Hepatocyte (in vitro differentiated cells): ENCODE data around the gene TBL3. TPM values are rescaled to one million over a fixed set of nuclear protein-coding genes. Genes with fewer than 3 reads are reported as not detected.

Source experiments
- DNase-seq: peaks from one replicate; pipeline ENCODE4 v3.0.0-alpha.2; 2016; ENCODE audit warnings: low spot score
- H2AFZ ChIP-seq: fragments of 200-600 bp; sonication (generic); 2 replicates; pipeline ENCODE4 v1.6.0; 2016; ENCODE audit warnings: antibody characterized with exemption, mild to moderate bottlenecking
- H3K27ac ChIP-seq: fragments of 200-600 bp; sonication (generic); 2 replicates; pipeline ENCODE4 v1.5.1; 2016; ENCODE audit warnings: mild to moderate bottlenecking
- H3K27me3 ChIP-seq: fragments of 200-600 bp; sonication (generic); 2 replicates; pipeline ENCODE4 v1.6.1; 2016
- H3K36me3 ChIP-seq: fragments of 200-600 bp; sonication (generic); replicated peaks from 2 replicates; pipeline ENCODE4 v1.5.1; 2016; ENCODE audit warnings: low read depth; ENCODE audit not compliant: insufficient read depth
- H3K4me1 ChIP-seq: fragments of 200-600 bp; sonication (generic); 2 replicates; pipeline ENCODE4 v1.5.1; 2016; ENCODE audit warnings: mild to moderate bottlenecking, moderate library complexity; ENCODE audit not compliant: insufficient read depth
- H3K4me2 ChIP-seq: fragments of 200-600 bp; sonication (generic); 2 replicates; pipeline ENCODE4 v1.6.0; 2016
- H3K4me3 ChIP-seq: fragments of 200-600 bp; sonication (generic); 2 replicates; pipeline ENCODE4 v1.5.1; 2016; ENCODE audit warnings: mild to moderate bottlenecking
- H3K79me2 ChIP-seq: fragments of 200-600 bp; sonication (generic); 2 replicates; pipeline ENCODE4 v1.6.0; 2017; ENCODE audit warnings: mild to moderate bottlenecking
- H3K9me2 ChIP-seq: fragments of 200-600 bp; sonication (generic); replicated peaks from 2 replicates; pipeline ENCODE4 v1.6.0; 2017; ENCODE audit warnings: mild to moderate bottlenecking; ENCODE audit not compliant: insufficient read depth
- H3K9me3 ChIP-seq: fragments of 200-600 bp; sonication (generic); 2 replicates; pipeline ENCODE4 v1.5.1; 2016; ENCODE audit warnings: low read depth, mild to moderate bottlenecking
- H4K20me1 ChIP-seq: fragments of 200-600 bp; sonication (generic); 2 replicates; pipeline ENCODE4 v1.6.0; 2016; ENCODE audit warnings: mild to moderate bottlenecking; ENCODE audit not compliant: insufficient read depth, poor library complexity, severe bottlenecking
- EZH2 ChIP-seq: fragments of 200-600 bp; sonication (generic); IDR thresholded peaks from 2 replicates; pipeline ENCODE4 v1.6.1; 2016; ENCODE audit warnings: antibody characterized with exemption, mild to moderate bottlenecking, borderline replicate concordance
- EZH2phosphoT487 ChIP-seq: fragments of 200-600 bp; sonication (generic); IDR thresholded peaks from one replicate; pipeline ENCODE4 v1.6.1; 2018; ENCODE audit warnings: antibody characterized with exemption, mild to moderate bottlenecking, low read depth, moderate library complexity; ENCODE audit not compliant: unreplicated experiment, severe bottlenecking
- WGBS: methylation state at CpG from one replicate; pipeline ENCODE4 v1.1.6; 2016; ENCODE audit warnings: low lambda C conversion rate; ENCODE audit errors: missing lambda C conversion rate; 5-methylcytosine and 5-hydroxymethylcytosine counted together
- polyA plus RNA-seq: library from polyadenylated mRNA; unstranded; fragments of >200 nt; fragmentation: Nextera tagmentation; extraction: Ambion mirVana; gene quantifications from 2 replicates; pipeline ENCODE4 v1.2.1, GENCODE V29; 2016
- total RNA-seq: library from RNA; depleted of rRNA; stranded (reverse); fragments of >200 nt; gene quantifications from 2 replicates; pipeline ENCODE4 v1.2.3, GENCODE V29; 2014
- TF ChIP-seq, protein P1 (sequence below): fragments of 200-600 bp; sonication (generic); IDR thresholded peaks from 2 replicates; pipeline ENCODE4 v1.5.1; 2016; ENCODE audit warnings: antibody characterized with exemption, mild to moderate bottlenecking; ENCODE audit not compliant: poor library complexity

Gene TBL3
- total and polyA plus RNA-seq, 2 experiments from 2014 or later, result 24.2 to 48.5 TPM

DNA sequence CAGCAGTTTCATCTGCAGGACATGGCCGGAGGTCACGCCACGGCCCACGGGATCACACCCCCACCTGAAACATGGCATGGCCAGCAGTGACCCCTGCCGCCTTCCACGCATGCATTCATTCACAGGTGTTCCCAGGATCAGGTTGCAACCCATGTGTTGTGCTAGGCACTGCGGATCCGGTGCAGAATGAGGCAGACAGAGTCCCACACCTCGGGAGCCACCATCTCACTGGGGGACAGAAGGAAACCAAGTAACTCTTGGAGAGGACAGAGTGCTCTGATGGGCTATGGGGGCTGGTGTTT is 24.5 kb upstream of the TBL3 start:
- Histone ChIP-seq H3K4me2 (no peak overlapping the region), H3K27ac (no peak overlapping the region), H2AFZ (no peak overlapping the region), H4K20me1 (no peaks in the 10 kb centered on the region), H3K4me1 (peaks cover 2% of the 10 kb centered on the region), H3K9me3 (no peaks in the 10 kb centered on the region), H3K27me3 (no peaks in the 10 kb centered on the region), H3K4me3 (no peak overlapping the region), H3K9me2 (no peaks in the 10 kb centered on the region), H3K36me3 (no peaks in the 10 kb centered on the region), H3K79me2 (peaks cover 6% of the 10 kb centered on the region)
- DNase-seq, result no peak
- WGBS, result 90% methylated on average over 9 of the region's 9 CpGs
- TF ChIP-seq, protein P1, sequence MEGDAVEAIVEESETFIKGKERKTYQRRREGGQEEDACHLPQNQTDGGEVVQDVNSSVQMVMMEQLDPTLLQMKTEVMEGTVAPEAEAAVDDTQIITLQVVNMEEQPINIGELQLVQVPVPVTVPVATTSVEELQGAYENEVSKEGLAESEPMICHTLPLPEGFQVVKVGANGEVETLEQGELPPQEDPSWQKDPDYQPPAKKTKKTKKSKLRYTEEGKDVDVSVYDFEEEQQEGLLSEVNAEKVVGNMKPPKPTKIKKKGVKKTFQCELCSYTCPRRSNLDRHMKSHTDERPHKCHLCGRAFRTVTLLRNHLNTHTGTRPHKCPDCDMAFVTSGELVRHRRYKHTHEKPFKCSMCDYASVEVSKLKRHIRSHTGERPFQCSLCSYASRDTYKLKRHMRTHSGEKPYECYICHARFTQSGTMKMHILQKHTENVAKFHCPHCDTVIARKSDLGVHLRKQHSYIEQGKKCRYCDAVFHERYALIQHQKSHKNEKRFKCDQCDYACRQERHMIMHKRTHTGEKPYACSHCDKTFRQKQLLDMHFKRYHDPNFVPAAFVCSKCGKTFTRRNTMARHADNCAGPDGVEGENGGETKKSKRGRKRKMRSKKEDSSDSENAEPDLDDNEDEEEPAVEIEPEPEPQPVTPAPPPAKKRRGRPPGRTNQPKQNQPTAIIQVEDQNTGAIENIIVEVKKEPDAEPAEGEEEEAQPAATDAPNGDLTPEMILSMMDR, result no peak
- TF ChIP-seq EZH2, result no peak
- TF ChIP-seq EZH2phosphoT487, result no peak

DNA sequence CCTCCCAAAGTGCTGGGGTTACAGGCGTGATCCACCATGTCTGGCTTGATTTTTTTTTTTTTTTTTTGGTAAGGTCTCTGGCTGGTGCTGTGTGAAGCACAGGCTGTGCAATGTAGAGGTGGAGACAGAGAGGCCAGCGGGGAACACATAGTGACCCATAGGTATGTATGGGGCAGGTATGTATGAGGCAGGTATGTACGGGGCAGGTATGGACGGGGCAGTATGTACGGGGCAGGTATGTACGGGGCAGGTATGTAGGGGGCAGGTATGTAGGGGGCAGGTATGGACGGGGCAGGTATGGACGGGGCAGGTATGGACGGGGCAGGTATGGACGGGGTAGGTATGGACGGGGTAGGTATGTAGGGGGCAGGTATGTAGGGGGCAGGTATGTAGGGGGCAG is 22.3 kb upstream of the TBL3 start:
- 89% methylated on average over 6 of the region's 11 CpGs for WGBS
- no peaks in the 10 kb centered on the region for H4K20me1 ChIP-seq
- no peak overlapping the region for H2AFZ ChIP-seq
- no peak overlapping the region for H3K27ac ChIP-seq
- H3K36me3 ChIP-seq, result no peaks in the 10 kb centered on the region
- no peaks in the 10 kb centered on the region for H3K9me2 ChIP-seq
- no peaks in the 10 kb centered on the region for H3K79me2 ChIP-seq
- H3K9me3 ChIP-seq, result no peaks in the 10 kb centered on the region
- H3K4me2 ChIP-seq, result no peak overlapping the region
- H3K27me3 ChIP-seq, result no peaks in the 10 kb centered on the region
- no peak for DNase-seq
- TF ChIP-seq, protein P1, result no peak
- no peak for TF ChIP-seq EZH2
- TF ChIP-seq EZH2phosphoT487, result no peak
- no peak overlapping the region for H3K4me3 ChIP-seq
- H3K4me1 ChIP-seq, result no peaks in the 10 kb centered on the region

DNA sequence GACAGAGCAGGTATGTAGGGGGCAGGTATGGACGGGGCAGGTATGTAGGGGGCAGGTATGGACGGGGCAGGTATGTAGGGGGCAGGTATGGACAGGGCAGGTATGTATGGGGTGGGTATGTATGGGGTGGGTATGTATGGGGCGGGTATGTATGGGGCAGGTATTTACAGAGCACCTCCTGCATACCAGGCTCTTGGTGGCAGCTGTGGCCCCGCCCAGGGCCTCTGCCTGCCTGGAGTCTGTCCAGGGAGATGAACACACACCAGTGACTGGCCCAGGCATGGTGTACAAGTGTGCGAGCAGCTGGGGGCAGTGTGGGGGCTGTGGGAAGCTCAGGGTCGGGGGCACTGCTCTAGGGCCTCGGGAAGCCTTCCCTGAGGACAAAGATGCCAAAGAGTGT is 21.8 kb upstream of the TBL3 start:
- no peak for TF ChIP-seq EZH2phosphoT487
- TF ChIP-seq, protein P1, result no peak
- no peak for TF ChIP-seq EZH2
- Histone ChIP-seq H3K9me2 (no peaks in the 10 kb centered on the region), H4K20me1 (no peaks in the 10 kb centered on the region), H2AFZ (no peak overlapping the region), H3K9me3 (no peaks in the 10 kb centered on the region), H3K36me3 (no peaks in the 10 kb centered on the region), H3K27ac (no peak overlapping the region), H3K4me3 (no peak overlapping the region), H3K79me2 (no peaks in the 10 kb centered on the region), H3K4me1 (no peaks in the 10 kb centered on the region), H3K27me3 (no peaks in the 10 kb centered on the region), H3K4me2 (no peak overlapping the region)
- no peak for DNase-seq
- 92% methylated on average over 4 of the region's 7 CpGs for WGBS

DNA sequence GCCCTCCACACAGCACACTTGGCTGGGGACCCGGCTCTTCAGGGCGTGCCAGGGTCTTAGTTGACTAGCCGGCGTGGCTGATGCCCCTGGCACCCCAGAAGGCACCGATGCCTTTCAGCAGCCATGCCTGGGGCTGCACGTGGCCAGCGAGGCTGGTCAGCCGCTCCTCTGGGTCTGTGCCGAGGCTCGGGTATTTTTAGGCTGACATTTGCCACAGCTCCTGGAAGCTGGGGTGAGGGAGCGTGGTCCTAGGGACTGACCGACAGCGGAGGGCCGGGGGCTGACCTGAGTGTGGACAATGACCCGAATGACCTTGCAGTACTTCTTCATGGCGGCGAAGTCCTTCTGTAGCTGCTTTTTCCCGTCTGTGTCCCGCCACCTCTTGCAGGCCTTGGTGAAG is 21.3 kb upstream of the TBL3 start:
- WGBS, result 95% methylated on average over 19 of the region's 19 CpGs
- DNase-seq, result no peak
- Histone ChIP-seq H3K79me2 (no peaks in the 10 kb centered on the region), H3K9me3 (no peaks in the 10 kb centered on the region), H2AFZ (no peak overlapping the region), H3K4me3 (no peak overlapping the region), H3K27ac (no peak overlapping the region), H3K4me2 (no peak overlapping the region), H3K9me2 (no peaks in the 10 kb centered on the region), H3K27me3 (no peaks in the 10 kb centered on the region), H3K36me3 (no peaks in the 10 kb centered on the region), H4K20me1 (no peaks in the 10 kb centered on the region), H3K4me1 (no peaks in the 10 kb centered on the region)
- TF ChIP-seq EZH2phosphoT487 (no peak), EZH2 (no peak)
- TF ChIP-seq, protein P1, result no peak
